Hepatocyte (in vitro differentiated cells): ENCODE results near the gene SMCR8.

ENCODE experiments used
- CTCF ChIP-seq: fragments of 200-600 bp; sonication (generic); IDR thresholded peaks from 2 replicates; pipeline ENCODE4 v1.5.1; 2016; ENCODE audit warnings: antibody characterized with exemption, mild to moderate bottlenecking; ENCODE audit not compliant: poor library complexity
- EZH2 ChIP-seq: fragments of 200-600 bp; sonication (generic); IDR thresholded peaks from 2 replicates; pipeline ENCODE4 v1.6.1; 2016; ENCODE audit warnings: antibody characterized with exemption, mild to moderate bottlenecking, borderline replicate concordance
- EZH2phosphoT487 ChIP-seq: fragments of 200-600 bp; sonication (generic); IDR thresholded peaks from one replicate; pipeline ENCODE4 v1.6.1; 2018; ENCODE audit warnings: antibody characterized with exemption, mild to moderate bottlenecking, low read depth, moderate library complexity; ENCODE audit not compliant: unreplicated experiment, severe bottlenecking

- no peak for TF ChIP-seq CTCF
- no peak for TF ChIP-seq EZH2phosphoT487
- TF ChIP-seq EZH2: no peak
Observed at GRCh38 chr17:18281788-18282187, 33.3 kb upstream of the SMCR8 start.
